Astrocyte (in vitro differentiated cells and primary cell): Measurements from ENCODE around the gene RPS6KA4. TPM values are rescaled to one million over a fixed set of nuclear protein-coding genes. Genes with fewer than 3 reads are reported as not detected.

Source experiments
- DNase-seq: peaks from one replicate; pipeline ENCODE4 v3.0.0-alpha.2; 2010; ENCODE audit warnings: low read depth
- FAIRE-seq: peaks from 2 replicates; lab custom pipeline; 2011; peaks lifted over from hg19 to GRCh38; lab: Jason Lieb, UNC
- H2AFZ ChIP-seq: 2 replicates; pipeline ENCODE4 v1.6.0; 2012; ENCODE audit warnings: low read depth, low read length, inconsistent platforms
- H3K27ac ChIP-seq: 2 replicates; pipeline ENCODE4 v1.5.1; 2011; ENCODE audit warnings: low read depth, low read length, inconsistent platforms
- H3K27me3 ChIP-seq: 2 replicates; pipeline ENCODE4 v1.6.0; 2011; ENCODE audit warnings: low read length, inconsistent platforms; ENCODE audit not compliant: insufficient read depth
- H3K36me3 ChIP-seq: 2 replicates; pipeline ENCODE4 v1.5.1; 2011; ENCODE audit warnings: low read length, inconsistent platforms; ENCODE audit not compliant: insufficient read depth
- H3K4me1 ChIP-seq: 2 replicates; pipeline ENCODE4 v1.5.1; 2011; ENCODE audit warnings: low read length, inconsistent platforms; ENCODE audit not compliant: insufficient read depth
- H3K4me2 ChIP-seq: 2 replicates; pipeline ENCODE4 v1.6.0; 2012; ENCODE audit warnings: low read length, inconsistent platforms
- H3K4me3 ChIP-seq: 2 replicates; pipeline ENCODE4 v1.5.1; 2011; ENCODE audit warnings: low read depth, mild to moderate bottlenecking, low read length, inconsistent platforms; ENCODE audit not compliant: insufficient read depth
- H3K79me2 ChIP-seq: 2 replicates; pipeline ENCODE4 v1.6.0; 2012; ENCODE audit warnings: mild to moderate bottlenecking, low read length, inconsistent platforms; ENCODE audit not compliant: insufficient read depth
- H3K9ac ChIP-seq: 2 replicates; pipeline ENCODE4 v1.6.0; 2012; ENCODE audit warnings: mild to moderate bottlenecking, low read length, inconsistent platforms
- H3K9me3 ChIP-seq: 2 replicates; pipeline ENCODE4 v1.5.1; 2012; ENCODE audit warnings: low read depth, mild to moderate bottlenecking, low read length, inconsistent platforms; ENCODE audit not compliant: insufficient read depth
- H4K20me1 ChIP-seq: 2 replicates; pipeline ENCODE4 v1.6.0; 2012; ENCODE audit warnings: low read length, inconsistent platforms; ENCODE audit not compliant: insufficient read depth
- H3K27ac Mint-ChIP-seq: one replicate; pipeline ENCODE4 v1.8.0; 2021; ENCODE audit warnings: mild to moderate bottlenecking, mixed read lengths; ENCODE audit not compliant: unreplicated experiment
- H3K27me3 Mint-ChIP-seq: one replicate; pipeline ENCODE4 v1.8.0; 2021; ENCODE audit warnings: low read depth, mixed read lengths; ENCODE audit not compliant: unreplicated experiment
- H3K36me3 Mint-ChIP-seq: one replicate; pipeline ENCODE4 v1.8.0; 2021; ENCODE audit warnings: low read depth, mixed read lengths; ENCODE audit not compliant: unreplicated experiment
- H3K4me1 Mint-ChIP-seq: one replicate; pipeline ENCODE4 v1.8.0; 2021; ENCODE audit warnings: low read depth, mixed read lengths; ENCODE audit not compliant: unreplicated experiment
- H3K4me3 Mint-ChIP-seq: one replicate; pipeline ENCODE4 v1.8.0; 2021; ENCODE audit warnings: mild to moderate bottlenecking, moderate library complexity, mixed read lengths; ENCODE audit not compliant: unreplicated experiment
- H3K9me3 Mint-ChIP-seq: one replicate; pipeline ENCODE4 v1.8.0; 2021; ENCODE audit warnings: mild to moderate bottlenecking, mixed read lengths; ENCODE audit not compliant: unreplicated experiment
- CTCF ChIP-seq: IDR thresholded peaks from 2 replicates; pipeline ENCODE4 v1.5.1; 2011; ENCODE audit warnings: low read depth, mild to moderate bottlenecking, inconsistent platforms, low read length, moderate library complexity; ENCODE audit not compliant: insufficient read depth
- EZH2 ChIP-seq: IDR thresholded peaks from 2 replicates; pipeline ENCODE4 v1.6.1; 2012; ENCODE audit warnings: mild to moderate bottlenecking, low read length, inconsistent platforms; ENCODE audit not compliant: insufficient read depth
- total RNA-seq: library from RNA; stranded (reverse); gene quantifications from 2 replicates; pipeline ENCODE4 v1.2.1, GENCODE V29; 2021

RPS6KA4 gene
- total RNA-seq, 1 donor from 2014 or later: 36.2 TPM

GRCh38 chr11:64369440-64370421 lies 10.8 kb downstream of the RPS6KA4 start:
- no peak overlapping the region for H3K9ac ChIP-seq
- no peak overlapping the region for H2AFZ ChIP-seq
- H3K4me2 ChIP-seq: no peak overlapping the region
- H3K36me3 ChIP-seq: peaks cover 5% of the 10 kb centered on the region
- no peaks in the 10 kb centered on the region for H3K79me2 ChIP-seq
- FAIRE-seq (no peak), DNase-seq (no peak)
- H4K20me1 ChIP-seq: peaks cover 9% of the 10 kb centered on the region
- H3K36me3 Mint-ChIP-seq: peaks cover 19% of the 10 kb centered on the region
- no peaks in the 10 kb centered on the region for H3K9me3 Mint-ChIP-seq
- peaks cover 3% of the 10 kb centered on the region for H3K27me3 Mint-ChIP-seq
- no peaks in the 10 kb centered on the region for H3K9me3 ChIP-seq
- no peak overlapping the region for H3K27ac Mint-ChIP-seq
- no peaks in the 10 kb centered on the region for H3K4me1 ChIP-seq
- H3K4me3 ChIP-seq: no peak overlapping the region
- H3K4me3 Mint-ChIP-seq: no peak overlapping the region
- no peak for TF ChIP-seq CTCF
- no peak for TF ChIP-seq EZH2
- no peaks in the 10 kb centered on the region for H3K4me1 Mint-ChIP-seq
- no peaks in the 10 kb centered on the region for H3K27me3 ChIP-seq
- H3K27ac ChIP-seq: no peak overlapping the region

- no peak overlapping the region for H3K4me3 ChIP-seq
- no peaks in the 10 kb centered on the region for H3K27me3 ChIP-seq
- H3K4me2 ChIP-seq: no peak overlapping the region
- no peaks in the 10 kb centered on the region for H3K9me3 Mint-ChIP-seq
- H2AFZ ChIP-seq: no peak overlapping the region
- H3K27me3 Mint-ChIP-seq: peaks cover 3% of the 10 kb centered on the region
- H3K4me3 Mint-ChIP-seq: no peak overlapping the region
- peaks cover 14% of the 10 kb centered on the region for H3K36me3 Mint-ChIP-seq
- DNase-seq (no peak), FAIRE-seq (no peak)
- peaks cover 6% of the 10 kb centered on the region for H4K20me1 ChIP-seq
- H3K27ac Mint-ChIP-seq: no peak overlapping the region
- no peak overlapping the region for H3K9ac ChIP-seq
- H3K79me2 ChIP-seq: no peaks in the 10 kb centered on the region
- no peak overlapping the region for H3K27ac ChIP-seq
- no peaks in the 10 kb centered on the region for H3K36me3 ChIP-seq
- TF ChIP-seq CTCF (no peak), EZH2 (no peak)
- no peaks in the 10 kb centered on the region for H3K4me1 Mint-ChIP-seq
- no peaks in the 10 kb centered on the region for H3K9me3 ChIP-seq
- H3K4me1 ChIP-seq: no peaks in the 10 kb centered on the region
Measured at GRCh38 chr11:64371201-64371600, 12.2 kb downstream of the RPS6KA4 start.

GRCh38 chr11:64372021-64372420 lies 13.1 kb downstream of the RPS6KA4 start:
- H3K27ac ChIP-seq: no peak overlapping the region
- no peak for FAIRE-seq
- H3K9me3 Mint-ChIP-seq: no peaks in the 10 kb centered on the region
- no peak overlapping the region for H3K9ac ChIP-seq
- H3K36me3 ChIP-seq: no peaks in the 10 kb centered on the region
- DNase-seq: no peak
- H3K27me3 ChIP-seq: no peaks in the 10 kb centered on the region
- peaks cover 7% of the 10 kb centered on the region for H3K36me3 Mint-ChIP-seq
- no peaks in the 10 kb centered on the region for H3K79me2 ChIP-seq
- H3K4me3 Mint-ChIP-seq: no peak overlapping the region
- no peak overlapping the region for H3K4me3 ChIP-seq
- no peaks in the 10 kb centered on the region for H3K4me1 Mint-ChIP-seq
- no peak overlapping the region for H3K4me2 ChIP-seq
- no peak for TF ChIP-seq CTCF
- TF ChIP-seq EZH2: no peak
- no peaks in the 10 kb centered on the region for H3K9me3 ChIP-seq
- H3K27me3 Mint-ChIP-seq: peaks cover 3% of the 10 kb centered on the region
- H4K20me1 ChIP-seq: peaks cover 6% of the 10 kb centered on the region
- no peak overlapping the region for H2AFZ ChIP-seq
- no peaks in the 10 kb centered on the region for H3K4me1 ChIP-seq
- H3K27ac Mint-ChIP-seq: no peak overlapping the region
